ENCODE data around the gene AGPAT4. TPM values are rescaled to one million over a fixed set of nuclear protein-coding genes. Genes with fewer than 3 reads are reported as not detected.

Gene AGPAT4
- total and polyA plus RNA-seq, 2 experiments from 2014 or later = 3.0 to 3.9 TPM

DNA sequence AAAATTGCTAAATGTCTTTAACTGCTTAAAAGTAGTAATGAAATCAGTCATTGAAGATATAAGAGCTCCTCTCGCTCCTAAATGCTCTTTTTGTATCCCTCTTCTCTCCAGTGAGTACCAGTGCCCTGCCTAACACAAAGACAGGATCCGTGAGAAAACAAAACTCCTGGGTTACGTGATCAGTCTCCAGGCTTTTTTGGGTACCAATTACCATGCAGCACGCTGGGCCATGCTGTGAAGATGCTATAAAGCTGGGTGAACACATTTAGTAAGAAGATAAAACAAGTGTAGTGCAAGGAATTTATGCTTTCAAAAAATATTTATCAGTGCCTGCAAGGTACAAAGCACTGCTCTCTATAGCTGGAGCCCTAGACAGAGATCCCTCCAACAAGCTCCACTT is 66.7 kb downstream of the AGPAT4 start:
- no peaks in the 10 kb centered on the region for H3K27me3 ChIP-seq (replicated peaks; ENCODE audit: insufficient read depth)
- no peak overlapping the region for H3K9ac ChIP-seq
- no peak overlapping the region for H3K27ac ChIP-seq
- TF ChIP-seq EZH2phosphoT487 (IDR thresholded peaks at IDR 0.05; ENCODE audit: insufficient read depth, low read depth) = no peak
- no peak overlapping the region for H3K4me2 ChIP-seq (ENCODE audit: unreplicated experiment)
- H3K36me3 ChIP-seq (ENCODE audit: low read depth) = no peaks in the 10 kb centered on the region
- H3K9me2 ChIP-seq (ENCODE audit: insufficient read depth) = no peaks in the 10 kb centered on the region
- 96 to 98% methylated on average over 4 of the region's 4 CpGs for WGBS, 2 experiments (ENCODE audit: low coverage in 1 of 2, low lambda C conversion rate in 2 of 2, missing lambda C conversion rate in 2 of 2)
- H3F3A ChIP-seq (ENCODE audit: insufficient read depth) = no peaks in the 10 kb centered on the region
- in situ Hi-C loops (cut with MboI) = no loop called here
- H4K20me1 ChIP-seq (ENCODE audit: insufficient read depth) = no peaks in the 10 kb centered on the region
- no peak overlapping the region for H2AFZ ChIP-seq
- no peak overlapping the region for H3K4me3 ChIP-seq
- H3K9me3 ChIP-seq (ENCODE audit: low read depth) = no peaks in the 10 kb centered on the region
- no peaks in the 10 kb centered on the region for H3K4me1 ChIP-seq (ENCODE audit: insufficient read depth)
- no peak for DNase-seq
- H3K79me2 ChIP-seq (ENCODE audit: insufficient read depth) = peaks cover 56% of the 10 kb centered on the region

DNA sequence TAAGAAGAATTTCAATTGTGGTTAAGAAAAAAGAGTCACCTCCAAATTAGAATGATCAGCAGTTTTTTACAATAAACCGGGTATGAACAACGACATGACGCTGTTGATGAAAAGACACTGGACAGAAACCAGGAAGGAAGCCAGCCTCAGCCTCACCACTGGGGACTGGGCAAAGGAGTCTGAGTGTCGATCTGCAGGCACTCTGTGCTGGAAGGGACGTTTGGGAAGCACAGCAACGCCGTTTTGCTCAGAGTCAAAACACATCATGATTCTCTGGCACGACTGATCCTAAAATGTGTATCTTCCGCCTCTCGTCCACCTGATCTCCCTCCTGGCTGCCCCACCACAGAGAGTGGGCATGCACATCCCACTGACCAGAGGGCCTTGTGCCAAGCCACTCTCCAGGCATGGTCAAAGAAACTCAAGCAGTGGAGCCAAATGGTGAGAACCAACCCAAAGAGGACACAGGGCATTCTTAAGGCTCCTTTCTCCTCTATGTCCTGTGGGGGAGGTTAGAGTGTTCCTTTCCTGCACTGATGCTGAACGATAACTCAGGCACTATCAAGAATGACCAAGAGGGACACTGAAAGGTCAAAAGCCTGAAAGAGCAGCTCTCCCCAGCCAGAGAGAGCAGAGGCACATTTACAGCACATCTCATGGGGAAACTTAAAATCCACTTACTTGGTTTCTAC is 68.8 kb downstream of the AGPAT4 start:
- DNase-seq = peak; percentile 28
- in situ Hi-C loops (cut with MboI) = no loop called here
- H3F3A ChIP-seq (ENCODE audit: insufficient read depth) = no peaks in the 10 kb centered on the region

DNA sequence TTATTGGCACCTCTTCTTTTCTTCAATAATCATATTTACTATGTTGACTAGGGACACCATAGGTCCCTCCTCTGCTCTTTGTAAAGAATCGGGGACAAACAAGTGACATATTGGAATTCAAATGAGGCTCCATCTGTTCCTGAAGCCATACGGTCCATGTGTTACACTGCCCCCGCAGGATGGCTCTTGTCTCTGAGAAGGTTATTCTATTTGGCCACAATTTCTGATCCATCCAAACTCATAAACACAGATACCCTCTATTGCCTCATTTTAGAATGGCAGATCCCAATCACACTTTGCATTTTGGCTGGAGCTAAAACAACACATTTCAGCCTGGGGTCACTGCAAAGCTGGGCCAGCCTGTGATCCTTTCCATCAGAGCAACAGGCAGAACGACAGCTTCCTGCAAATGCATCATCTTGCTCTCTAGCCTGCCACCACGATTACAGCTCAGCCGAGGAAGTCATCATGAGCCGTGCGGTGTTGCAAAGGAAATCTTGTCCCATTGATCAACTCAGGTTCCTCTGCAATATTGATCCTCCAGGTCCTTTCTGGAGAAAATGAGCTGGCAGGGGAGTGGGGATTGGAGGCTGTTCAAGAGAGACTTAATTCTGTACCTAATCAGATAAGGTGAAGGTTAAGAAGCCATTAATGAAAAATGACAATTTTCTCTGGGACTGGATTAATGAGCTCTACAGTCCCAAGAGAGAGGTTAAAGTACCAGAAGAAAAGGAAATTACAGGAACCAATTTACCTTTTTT is 73.1 kb downstream of the AGPAT4 start:
- no peak overlapping the region for H3K4me2 ChIP-seq (ENCODE audit: unreplicated experiment)
- no peak for DNase-seq
- no peaks in the 10 kb centered on the region for H3K36me3 ChIP-seq (ENCODE audit: low read depth)
- H2AFZ ChIP-seq = no peak overlapping the region
- no peak overlapping the region for H3K4me3 ChIP-seq
- H3K27me3 ChIP-seq (replicated peaks; ENCODE audit: insufficient read depth) = no peaks in the 10 kb centered on the region
- no peaks in the 10 kb centered on the region for H4K20me1 ChIP-seq (ENCODE audit: insufficient read depth)
- in situ Hi-C loops (cut with MboI) = no loop called here
- H3K79me2 ChIP-seq (ENCODE audit: insufficient read depth) = peaks cover 22% of the 10 kb centered on the region
- no peak overlapping the region for H3K27ac ChIP-seq
- H3K9me3 ChIP-seq (ENCODE audit: low read depth) = no peaks in the 10 kb centered on the region
- no peak for TF ChIP-seq EZH2 (IDR thresholded peaks at IDR 0.05; ENCODE audit: insufficient read depth, poor library complexity, severe bottlenecking)
- TF ChIP-seq EZH2phosphoT487 (IDR thresholded peaks at IDR 0.05; ENCODE audit: insufficient read depth, low read depth) = no peak
- H3K9me2 ChIP-seq (ENCODE audit: insufficient read depth) = no peaks in the 10 kb centered on the region
- peaks cover 8% of the 10 kb centered on the region; the same call in 1 of the 2 replicates for H3K4me1 ChIP-seq (ENCODE audit: insufficient read depth)
- no peaks in the 10 kb centered on the region for H3F3A ChIP-seq (ENCODE audit: insufficient read depth)
- H3K9ac ChIP-seq = no peak overlapping the region
- WGBS, 2 experiments (ENCODE audit: low coverage in 1 of 2, low lambda C conversion rate in 2 of 2, missing lambda C conversion rate in 2 of 2) = 90 to 92% methylated on average over 8 of the region's 8 CpGs

More for the DNA sequence above, 68.8 kb downstream of the AGPAT4 start:
- H3K9me3 ChIP-seq (ENCODE audit: low read depth) = no peaks in the 10 kb centered on the region
- WGBS, 2 experiments (ENCODE audit: low coverage in 1 of 2, low lambda C conversion rate in 2 of 2, missing lambda C conversion rate in 2 of 2) = 64 to 69% methylated on average over 11 of the region's 11 CpGs
- no peak for TF ChIP-seq EZH2phosphoT487 (IDR thresholded peaks at IDR 0.05; ENCODE audit: insufficient read depth, low read depth)
- TF ChIP-seq EZH2 (IDR thresholded peaks at IDR 0.05; ENCODE audit: insufficient read depth, poor library complexity, severe bottlenecking) = no peak
- H3K9me2 ChIP-seq (ENCODE audit: insufficient read depth) = no peaks in the 10 kb centered on the region
- H3K4me2 ChIP-seq (ENCODE audit: unreplicated experiment) = no peak overlapping the region
- H3K36me3 ChIP-seq (ENCODE audit: low read depth) = no peaks in the 10 kb centered on the region
- no peak overlapping the region for H3K4me3 ChIP-seq
- H3K27me3 ChIP-seq (replicated peaks; ENCODE audit: insufficient read depth) = no peaks in the 10 kb centered on the region
- no peak overlapping the region for H3K9ac ChIP-seq
- peaks cover 44% of the 10 kb centered on the region for H3K79me2 ChIP-seq (ENCODE audit: insufficient read depth)
- no peak overlapping the region for H3K27ac ChIP-seq
- H4K20me1 ChIP-seq (ENCODE audit: insufficient read depth) = no peaks in the 10 kb centered on the region
- H3K4me1 ChIP-seq (ENCODE audit: insufficient read depth) = no peaks in the 10 kb centered on the region
- peak overlapping the region; percentile 15; the same call in 1 of the 2 replicates for H2AFZ ChIP-seq

DNA sequence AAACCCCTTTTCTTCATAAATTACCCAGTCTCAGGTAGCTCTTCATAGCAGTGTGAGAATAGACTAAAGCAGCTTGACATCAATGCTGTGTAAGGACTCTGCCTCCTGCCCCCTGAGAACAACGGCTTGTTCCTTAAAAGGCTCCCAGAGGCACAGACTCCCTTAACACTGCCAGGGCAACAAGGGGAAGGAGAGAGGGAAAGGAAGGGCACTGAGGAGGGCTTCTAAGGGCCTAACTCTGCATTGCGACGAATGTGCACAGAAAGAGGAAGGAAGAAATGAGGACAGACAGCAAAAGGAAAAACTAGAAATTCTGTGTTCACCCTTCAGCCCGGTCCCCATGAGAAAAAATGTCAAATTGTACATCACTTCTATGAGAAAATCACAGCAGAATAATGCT is 74.0 kb downstream of the AGPAT4 start:
- no peak for DNase-seq
- no peaks in the 10 kb centered on the region for H3K36me3 ChIP-seq (ENCODE audit: low read depth)
- no peak overlapping the region for H3K27ac ChIP-seq
- no peaks in the 10 kb centered on the region for H3K9me3 ChIP-seq (ENCODE audit: low read depth)
- H3F3A ChIP-seq (ENCODE audit: insufficient read depth) = no peaks in the 10 kb centered on the region
- no peak overlapping the region for H3K4me2 ChIP-seq (ENCODE audit: unreplicated experiment)
- peaks cover 15% of the 10 kb centered on the region for H3K79me2 ChIP-seq (ENCODE audit: insufficient read depth)
- H3K4me1 ChIP-seq (ENCODE audit: insufficient read depth) = peaks cover 8% of the 10 kb centered on the region; the same call in 1 of the 2 replicates
- no peak overlapping the region for H3K9ac ChIP-seq
- no peak overlapping the region for H2AFZ ChIP-seq
- in situ Hi-C loops (cut with MboI) = no loop called here
- no peaks in the 10 kb centered on the region for H4K20me1 ChIP-seq (ENCODE audit: insufficient read depth)
- no peak overlapping the region for H3K4me3 ChIP-seq
- TF ChIP-seq EZH2 (IDR thresholded peaks at IDR 0.05; ENCODE audit: insufficient read depth, poor library complexity, severe bottlenecking) (no peak), EZH2phosphoT487 (IDR thresholded peaks at IDR 0.05; ENCODE audit: insufficient read depth, low read depth) (no peak)
- no peaks in the 10 kb centered on the region for H3K27me3 ChIP-seq (replicated peaks; ENCODE audit: insufficient read depth)
- 96 to 99% methylated on average over 4 of the region's 4 CpGs for WGBS, 2 experiments (ENCODE audit: low coverage in 1 of 2, low lambda C conversion rate in 2 of 2, missing lambda C conversion rate in 2 of 2)
- no peaks in the 10 kb centered on the region for H3K9me2 ChIP-seq (ENCODE audit: insufficient read depth)

Data from GM23248 (cell line).